ENCODE results near the gene LEKR1.

LEKR1 gene

GRCh38 chr3:156806698-156807097 is 19.5 kb upstream of the LEKR1 start:
- no peak for TF ChIP-seq CTCF (IDR thresholded peaks at IDR 0.05; ENCODE audit: low read depth, low read length)
- no peak for DNase-seq (ENCODE audit: extremely low read depth, low read depth)

GRCh38 chr3:156808025-156808424 is 18.1 kb upstream of the LEKR1 start:
- no peak for DNase-seq (ENCODE audit: extremely low read depth, low read depth)
- TF ChIP-seq CTCF (IDR thresholded peaks at IDR 0.05; ENCODE audit: low read depth, low read length), result no peak

GRCh38 chr3:156811089-156811862 is 14.9 kb upstream of the LEKR1 start:
- peak; percentile 70 for DNase-seq (ENCODE audit: extremely low read depth, low read depth)

GRCh38 chr3:156812521-156813335 is 13.4 kb upstream of the LEKR1 start:
- no peak for TF ChIP-seq CTCF (IDR thresholded peaks at IDR 0.05; ENCODE audit: low read depth, low read length)
- DNase-seq (ENCODE audit: extremely low read depth, low read depth), result no peak

More at GRCh38 chr3:156811089-156811862, 14.9 kb upstream of the LEKR1 start:
- TF ChIP-seq CTCF (IDR thresholded peaks at IDR 0.05; ENCODE audit: low read depth, low read length), result no peak

GRCh38 chr3:156814295-156814694 is 11.9 kb upstream of the LEKR1 start:
- no peak for TF ChIP-seq CTCF (IDR thresholded peaks at IDR 0.05; ENCODE audit: low read depth, low read length)
- no peak for DNase-seq (ENCODE audit: extremely low read depth, low read depth)

GRCh38 chr3:156816091-156816793 is 9.9 kb upstream of the LEKR1 start:
- TF ChIP-seq CTCF (IDR thresholded peaks at IDR 0.05; ENCODE audit: low read depth, low read length), result no peak
- no peak for DNase-seq (ENCODE audit: extremely low read depth, low read depth)

All from AG09319 (cell line).